Tibial nerve (tissue), 3 donors: ENCODE results near the gene KIR2DL4.
"Not testable (repeated sequence)": the region's sequence is repeated elsewhere in the genome, so short reads cannot be mapped to it uniquely, and the experiment has no call there.

Experiments
- POLR2A ChIP-seq, 2 donors: fragments of 450-650 bp; IDR thresholded peaks; one replicate each; pipeline ENCODE4 v1.6.1; 2017; ENCODE audit warnings: antibody characterized with exemption in 2 of 2, mild to moderate bottlenecking in 2 of 2, moderate library complexity in 2 of 2
- TF ChIP-seq, protein P1 (sequence below), 5 experiments: fragments of 200-600 bp in 3 of 5; fragments of 450-650 bp in 2 of 5; sonication (generic) in 3 of 5; IDR thresholded peaks; one replicate each; pipeline ENCODE4 v1.5.1; 2016 to 2019; ENCODE audit warnings: antibody characterized with exemption in 5 of 5, mild to moderate bottlenecking in 3 of 5, moderate library complexity in 2 of 5

GRCh38 chr19:54777851-54778250, 25.6 kb upstream of the KIR2DL4 start:
- TF ChIP-seq, protein P1, sequence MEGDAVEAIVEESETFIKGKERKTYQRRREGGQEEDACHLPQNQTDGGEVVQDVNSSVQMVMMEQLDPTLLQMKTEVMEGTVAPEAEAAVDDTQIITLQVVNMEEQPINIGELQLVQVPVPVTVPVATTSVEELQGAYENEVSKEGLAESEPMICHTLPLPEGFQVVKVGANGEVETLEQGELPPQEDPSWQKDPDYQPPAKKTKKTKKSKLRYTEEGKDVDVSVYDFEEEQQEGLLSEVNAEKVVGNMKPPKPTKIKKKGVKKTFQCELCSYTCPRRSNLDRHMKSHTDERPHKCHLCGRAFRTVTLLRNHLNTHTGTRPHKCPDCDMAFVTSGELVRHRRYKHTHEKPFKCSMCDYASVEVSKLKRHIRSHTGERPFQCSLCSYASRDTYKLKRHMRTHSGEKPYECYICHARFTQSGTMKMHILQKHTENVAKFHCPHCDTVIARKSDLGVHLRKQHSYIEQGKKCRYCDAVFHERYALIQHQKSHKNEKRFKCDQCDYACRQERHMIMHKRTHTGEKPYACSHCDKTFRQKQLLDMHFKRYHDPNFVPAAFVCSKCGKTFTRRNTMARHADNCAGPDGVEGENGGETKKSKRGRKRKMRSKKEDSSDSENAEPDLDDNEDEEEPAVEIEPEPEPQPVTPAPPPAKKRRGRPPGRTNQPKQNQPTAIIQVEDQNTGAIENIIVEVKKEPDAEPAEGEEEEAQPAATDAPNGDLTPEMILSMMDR (IDR thresholded peaks at IDR 0.05) = not testable (repeated sequence)
- not testable (repeated sequence) for TF ChIP-seq POLR2A (IDR thresholded peaks at IDR 0.05)
